Subcutaneous adipose tissue (tissue), 4 donors: Measurements from ENCODE around the gene PSMA7. TPM values are rescaled to one million over a fixed set of nuclear protein-coding genes. Genes with fewer than 3 reads are reported as not detected.

Experiments
- total RNA-seq, 4 donors: library from RNA; depleted of rRNA; stranded (reverse); fragments of >200 nt; gene quantifications; one replicate each; pipeline ENCODE4 v1.1.0, GENCODE V29; 2016
- TF ChIP-seq, protein P1 (sequence below): fragments of 450-650 bp; IDR thresholded peaks from one replicate; pipeline ENCODE4 v1.5.1; 2016; ENCODE audit warnings: low read depth, mild to moderate bottlenecking, control low read depth, antibody characterized with exemption, moderate library complexity

Gene PSMA7
- total RNA-seq, 4 donors from 2014 or later: 299 to 630 (median 399) TPM

DNA sequence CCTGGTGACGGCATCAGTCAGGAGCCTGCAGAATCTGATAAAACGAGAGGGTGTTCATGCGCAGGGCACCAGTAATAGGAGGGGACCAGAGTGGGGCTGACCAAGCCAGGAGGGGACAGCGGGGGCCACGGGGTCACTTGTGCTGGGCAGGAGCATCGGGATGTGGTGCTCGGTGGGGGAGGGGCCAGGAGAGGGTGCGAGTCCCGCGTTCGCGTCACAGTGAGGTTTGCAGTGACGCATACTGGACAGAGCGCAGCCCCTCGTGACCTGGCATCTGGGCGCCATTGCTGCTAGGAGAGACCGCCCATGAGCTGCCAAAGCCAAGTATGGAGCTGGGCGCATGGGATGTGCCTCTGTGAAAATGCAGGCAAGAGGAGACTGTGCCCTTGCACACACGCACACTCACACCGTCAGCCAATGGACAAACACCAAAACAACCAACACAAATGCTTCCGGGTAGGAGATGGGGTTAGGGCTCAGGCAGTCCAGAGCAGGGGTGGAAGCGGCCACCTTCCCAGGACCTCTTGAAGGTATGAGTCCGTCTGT lies 25.8 kb upstream of the PSMA7 start:
- TF ChIP-seq, protein P1, sequence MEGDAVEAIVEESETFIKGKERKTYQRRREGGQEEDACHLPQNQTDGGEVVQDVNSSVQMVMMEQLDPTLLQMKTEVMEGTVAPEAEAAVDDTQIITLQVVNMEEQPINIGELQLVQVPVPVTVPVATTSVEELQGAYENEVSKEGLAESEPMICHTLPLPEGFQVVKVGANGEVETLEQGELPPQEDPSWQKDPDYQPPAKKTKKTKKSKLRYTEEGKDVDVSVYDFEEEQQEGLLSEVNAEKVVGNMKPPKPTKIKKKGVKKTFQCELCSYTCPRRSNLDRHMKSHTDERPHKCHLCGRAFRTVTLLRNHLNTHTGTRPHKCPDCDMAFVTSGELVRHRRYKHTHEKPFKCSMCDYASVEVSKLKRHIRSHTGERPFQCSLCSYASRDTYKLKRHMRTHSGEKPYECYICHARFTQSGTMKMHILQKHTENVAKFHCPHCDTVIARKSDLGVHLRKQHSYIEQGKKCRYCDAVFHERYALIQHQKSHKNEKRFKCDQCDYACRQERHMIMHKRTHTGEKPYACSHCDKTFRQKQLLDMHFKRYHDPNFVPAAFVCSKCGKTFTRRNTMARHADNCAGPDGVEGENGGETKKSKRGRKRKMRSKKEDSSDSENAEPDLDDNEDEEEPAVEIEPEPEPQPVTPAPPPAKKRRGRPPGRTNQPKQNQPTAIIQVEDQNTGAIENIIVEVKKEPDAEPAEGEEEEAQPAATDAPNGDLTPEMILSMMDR: no peak

DNA sequence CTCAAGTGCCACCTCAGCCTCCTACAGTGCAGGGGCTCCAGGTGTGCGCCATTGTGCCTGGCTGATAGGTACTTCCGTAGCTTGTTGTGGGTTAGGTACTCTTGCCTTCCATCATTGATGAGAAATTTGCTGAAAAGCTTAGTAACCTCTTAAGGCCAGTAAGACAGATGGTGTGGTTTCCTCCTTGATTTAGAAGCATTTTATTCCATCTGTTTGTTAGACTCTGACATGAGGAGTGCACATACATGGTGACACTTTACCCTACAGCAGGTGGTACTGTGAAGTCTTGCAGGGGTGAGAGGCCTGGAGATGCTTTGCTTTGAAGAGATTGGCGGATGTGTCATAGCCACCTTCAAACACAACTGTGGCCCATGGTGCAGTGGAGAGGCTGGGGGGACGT lies 24.9 kb upstream of the PSMA7 start:
- TF ChIP-seq, protein P1: no peak

DNA sequence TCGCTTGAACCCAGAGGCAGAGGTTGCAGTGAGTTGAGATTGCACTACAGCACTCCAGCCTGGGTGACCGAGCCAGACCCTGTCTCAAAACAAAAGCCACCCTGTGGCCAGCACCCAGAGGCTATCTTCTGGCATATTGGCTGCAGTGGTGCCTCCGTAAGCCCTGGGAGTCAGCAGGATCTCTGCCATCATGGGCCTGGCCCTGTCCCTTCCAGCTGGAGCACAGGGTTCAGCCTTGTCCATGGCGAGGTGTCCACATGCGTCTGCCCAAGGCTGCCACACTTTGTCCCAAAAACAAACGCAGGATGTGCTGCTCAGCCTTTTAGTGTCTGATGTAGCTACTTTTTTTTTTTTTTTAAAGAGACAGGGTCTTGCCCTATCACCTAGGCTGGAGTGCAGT lies 24.3 kb upstream of the PSMA7 start:
- TF ChIP-seq, protein P1: no peak

DNA sequence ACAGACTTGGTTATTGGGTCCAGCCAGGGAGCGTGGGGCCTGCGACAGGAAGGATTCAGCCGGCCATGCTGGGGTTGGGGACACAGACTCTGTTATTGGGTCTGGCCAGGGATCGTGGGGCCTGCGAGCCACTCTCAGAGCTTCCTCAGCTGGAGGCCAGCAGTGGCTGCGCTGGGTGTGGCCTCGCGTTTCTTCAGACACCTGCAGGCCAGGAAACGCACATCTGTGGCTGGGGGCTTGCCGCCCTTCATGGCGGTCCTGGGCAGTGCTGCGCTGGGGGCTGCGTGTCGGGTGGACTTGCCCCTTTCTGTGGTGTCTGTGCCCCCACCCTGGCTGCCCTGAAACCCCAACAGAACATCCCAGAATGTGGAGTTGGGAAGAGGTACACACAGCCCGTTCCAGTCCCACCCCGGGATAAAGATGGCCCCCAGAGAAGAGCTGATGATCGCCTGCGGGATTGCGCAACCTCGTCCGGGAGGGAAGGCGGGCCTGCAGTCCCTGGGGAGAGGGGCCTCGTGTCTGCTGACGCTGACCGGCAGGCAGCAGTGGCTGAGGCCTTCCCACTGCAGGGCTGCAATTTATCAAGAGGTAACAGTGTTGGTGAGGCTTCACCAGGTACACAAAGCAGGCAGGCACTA lies 22.7 kb upstream of the PSMA7 start:
- TF ChIP-seq, protein P1: no peak

DNA sequence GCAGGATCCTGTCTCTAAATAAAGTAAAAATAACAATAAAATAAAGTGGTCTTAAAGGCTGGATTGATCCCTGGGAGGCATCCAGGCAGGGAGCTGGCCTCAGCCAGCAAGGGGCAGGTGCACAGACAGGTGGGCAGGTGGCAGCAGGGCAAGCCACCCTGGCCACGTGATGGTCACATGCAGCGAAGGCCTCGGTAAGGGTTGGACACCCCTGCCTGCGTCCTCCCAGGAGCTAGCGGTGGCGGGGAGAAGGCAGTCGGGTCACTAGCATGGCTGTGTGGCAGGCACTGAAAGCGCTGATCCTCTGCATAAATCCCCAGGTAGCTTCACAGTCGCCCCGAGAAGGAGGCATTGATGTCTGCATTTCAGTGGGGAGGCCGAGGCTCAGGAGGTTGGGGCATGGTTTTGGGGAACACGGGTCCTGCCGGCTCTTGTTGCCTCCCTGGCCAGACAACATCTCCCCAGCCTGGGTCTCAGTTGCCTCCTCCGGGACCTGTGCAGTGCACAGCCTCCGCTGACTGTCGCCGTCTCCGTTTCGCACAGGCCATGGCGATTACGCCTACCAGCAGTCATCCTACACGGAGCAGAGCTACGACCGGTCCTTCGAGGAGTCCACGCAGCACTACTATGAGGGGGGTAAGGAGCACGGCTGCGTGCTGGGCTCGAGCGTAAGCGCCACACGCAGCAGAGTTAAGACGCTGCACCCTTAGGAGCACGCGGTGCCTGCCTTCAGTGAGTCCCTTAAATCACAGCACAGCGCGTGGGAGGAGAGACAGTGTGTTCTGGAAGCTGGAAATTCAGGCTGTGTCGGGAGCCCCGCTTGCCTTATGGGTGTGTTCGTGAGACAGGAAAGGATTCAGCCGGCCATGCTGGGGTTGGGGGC lies 21.9 kb upstream of the PSMA7 start:
- TF ChIP-seq, protein P1: no peak

DNA sequence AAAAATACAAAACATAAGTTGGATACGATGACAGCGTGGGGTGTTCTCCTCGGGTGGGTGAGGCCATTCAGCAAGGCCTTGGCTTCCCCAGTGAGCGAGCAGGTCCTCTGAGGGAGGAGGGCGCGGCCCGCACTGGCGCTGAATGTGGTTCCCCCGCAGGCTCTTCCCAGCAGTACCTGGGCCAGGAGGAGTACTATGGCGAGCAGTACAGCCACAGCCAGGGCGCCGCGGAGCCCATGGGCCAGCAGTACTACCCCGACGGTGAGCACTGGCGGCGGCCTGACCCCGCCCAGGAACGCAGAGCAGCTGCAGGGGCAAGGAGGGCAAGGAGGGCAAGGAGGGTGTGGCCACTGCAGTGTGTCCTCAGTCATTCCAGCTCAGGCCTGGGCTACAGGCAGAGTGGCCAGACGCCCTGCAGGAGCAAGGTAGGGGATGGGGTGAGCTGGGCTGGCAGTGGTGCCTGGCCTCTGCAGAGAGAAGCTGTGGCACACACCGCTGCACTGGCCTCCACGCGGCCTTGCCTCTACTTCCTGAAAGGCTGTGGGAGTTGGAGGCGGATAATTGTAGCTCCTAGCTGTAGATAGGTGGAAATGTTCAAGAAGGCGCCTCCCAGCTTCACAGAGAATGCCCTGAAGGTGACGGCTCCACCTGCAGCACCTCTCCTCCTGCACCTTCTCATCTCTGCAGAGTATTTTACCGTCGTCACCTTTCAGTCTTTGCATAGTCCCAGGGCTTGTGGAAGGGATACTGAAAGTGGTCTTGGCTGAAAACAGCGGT lies 21.0 kb upstream of the PSMA7 start:
- TF ChIP-seq, protein P1: no peak
